Embryonic facial prominence (tissue), 1 donor: ENCODE data around the gene INSYN2B.
"Not testable (repeated sequence)": the region's sequence is repeated elsewhere in the genome, so short reads cannot be mapped to it uniquely, and the experiment has no call there.

Experiments used
- DNase-seq: peaks from one replicate; pipeline ENCODE4 v3.0.0-alpha.2; 2016; ENCODE audit errors: extremely low spot score

The INSYN2B gene

DNA sequence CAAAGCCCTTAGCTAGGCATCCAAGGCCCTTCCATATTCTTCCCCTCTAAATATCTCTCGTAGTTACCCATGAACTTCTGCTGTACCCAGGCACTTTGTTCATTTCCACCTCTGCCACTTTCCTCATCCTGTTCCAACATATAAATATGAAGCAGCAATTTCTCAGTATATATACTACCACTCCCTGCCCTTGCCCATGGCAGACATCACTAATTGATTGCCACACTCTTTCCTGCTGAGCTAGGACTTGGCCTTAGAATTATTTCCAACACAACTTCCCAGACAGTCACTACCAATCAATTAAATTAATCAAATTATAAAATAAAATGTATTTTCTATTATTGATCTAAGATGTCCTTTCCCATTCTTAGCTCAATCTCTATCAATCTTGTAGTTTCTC lies 8.5 kb downstream of the INSYN2B start:
- no peak for DNase-seq

DNA sequence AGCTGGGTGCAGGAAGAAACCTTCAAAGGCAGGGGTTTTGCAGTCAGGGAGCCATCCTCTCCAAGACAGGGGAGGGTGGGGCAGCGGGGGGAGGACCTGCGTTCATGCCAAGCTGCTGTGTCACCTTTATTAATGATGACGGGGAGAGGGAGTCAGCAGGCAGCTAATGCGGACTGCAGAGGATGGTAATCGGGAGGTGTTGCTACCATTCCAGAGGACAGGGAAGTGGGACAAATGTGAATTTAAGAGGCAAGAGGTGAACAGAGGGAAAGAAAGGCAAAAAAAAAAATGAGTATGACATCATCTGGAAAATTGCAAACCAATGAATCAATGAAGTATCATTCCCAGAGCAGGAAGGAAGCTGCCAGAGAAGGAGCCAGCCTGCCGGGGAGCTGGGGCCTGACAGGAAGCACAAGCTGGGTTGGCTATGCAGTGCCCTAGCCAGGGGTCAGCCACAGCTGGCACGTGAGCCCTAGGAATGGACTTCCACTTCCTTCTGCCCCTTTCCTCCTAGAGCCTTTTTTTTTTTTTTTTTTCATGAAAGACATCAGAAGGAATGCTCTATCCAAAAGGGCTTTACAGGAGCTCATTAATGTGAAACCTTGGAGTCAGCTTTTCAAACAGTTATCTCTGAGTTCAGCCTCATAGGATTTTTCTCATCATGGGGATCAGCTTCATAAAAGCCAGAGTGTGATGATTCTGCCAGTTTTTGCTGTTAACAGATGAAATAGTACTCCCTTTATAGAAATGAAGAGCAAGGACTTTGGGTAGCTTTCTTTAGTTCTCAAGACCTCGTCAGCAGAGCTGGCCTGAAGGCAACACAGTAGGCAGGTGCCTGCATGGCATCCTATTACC lies 9.2 kb downstream of the INSYN2B start:
- no peak for DNase-seq

DNA sequence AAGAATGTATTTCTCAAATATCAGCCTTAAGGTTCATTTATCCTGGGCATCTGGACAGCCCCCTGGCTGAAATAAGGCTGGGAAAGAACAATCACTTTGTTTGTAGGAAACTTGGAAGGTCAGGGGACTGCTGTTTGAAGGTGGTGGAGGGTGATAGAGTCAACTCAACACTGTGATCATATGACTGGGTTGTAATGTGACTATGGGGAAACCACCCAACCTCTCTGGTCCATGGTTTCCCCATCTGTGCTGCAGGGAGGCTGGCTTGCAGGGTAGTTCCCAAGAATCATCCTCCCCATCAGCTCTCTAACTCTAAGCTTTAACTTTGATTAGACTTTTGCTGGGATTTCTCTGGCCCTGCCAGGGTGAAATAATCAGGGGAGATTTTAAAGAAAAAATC lies 10.0 kb downstream of the INSYN2B start:
- DNase-seq: no peak

DNA sequence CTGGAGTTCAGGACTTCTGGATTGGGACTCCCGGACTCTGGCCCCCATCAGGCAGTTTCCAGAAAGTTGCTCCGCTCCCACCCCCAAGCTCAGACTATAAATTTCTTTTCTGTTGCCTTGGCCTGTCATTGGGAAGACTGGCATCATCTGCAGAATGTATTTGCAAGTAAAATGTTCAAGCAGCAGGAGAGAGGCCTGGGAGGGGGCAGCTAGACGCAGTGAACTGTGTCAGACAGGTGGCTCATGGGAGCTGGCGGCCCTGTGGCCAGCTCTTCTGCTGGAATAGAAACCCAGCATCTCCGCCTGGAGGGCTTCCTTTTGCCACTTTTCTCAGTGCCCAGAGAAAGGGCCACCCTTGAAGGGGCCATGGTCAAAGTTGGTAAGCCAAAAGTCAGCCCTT lies 16.0 kb downstream of the INSYN2B start:
- no peak for DNase-seq

DNA sequence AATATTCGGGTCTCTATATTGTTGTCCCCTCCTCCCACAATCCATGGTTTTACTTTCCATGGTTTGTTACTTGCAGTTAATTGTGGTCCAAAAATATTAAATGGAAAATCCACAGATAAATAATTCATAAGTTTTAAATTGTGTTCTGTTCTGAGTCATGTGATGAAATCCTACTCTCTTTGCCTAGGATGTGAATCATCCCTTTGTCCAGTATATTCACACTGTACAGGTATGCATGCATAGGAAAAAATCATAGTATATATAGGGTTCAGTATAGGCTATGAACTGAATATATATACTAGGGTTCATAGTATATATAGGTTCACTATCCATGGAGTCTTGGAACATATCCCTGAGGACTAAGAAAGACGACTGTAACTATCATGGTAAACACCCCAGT lies 19.6 kb downstream of the INSYN2B start:
- no peak for DNase-seq

DNA sequence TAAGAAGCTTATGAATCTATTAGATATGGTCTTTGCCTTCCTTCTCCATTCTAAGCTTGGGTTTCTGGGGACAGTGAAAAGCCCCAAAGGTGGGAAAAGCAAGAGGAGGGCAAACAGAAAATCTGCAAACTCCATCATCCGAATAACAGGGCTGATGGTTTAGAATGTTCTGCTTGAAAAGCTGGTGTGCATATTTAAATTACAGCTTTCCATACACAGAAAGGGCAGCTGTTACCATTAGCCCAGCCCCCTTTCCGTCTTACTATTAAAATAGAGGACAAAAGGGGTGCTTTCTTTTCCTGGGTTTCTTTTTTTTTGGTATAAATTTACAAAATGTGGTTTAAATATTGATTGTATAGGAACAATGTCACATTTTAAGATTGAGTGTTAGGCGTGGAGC lies 22.0 kb downstream of the INSYN2B start:
- no peak for DNase-seq

DNA sequence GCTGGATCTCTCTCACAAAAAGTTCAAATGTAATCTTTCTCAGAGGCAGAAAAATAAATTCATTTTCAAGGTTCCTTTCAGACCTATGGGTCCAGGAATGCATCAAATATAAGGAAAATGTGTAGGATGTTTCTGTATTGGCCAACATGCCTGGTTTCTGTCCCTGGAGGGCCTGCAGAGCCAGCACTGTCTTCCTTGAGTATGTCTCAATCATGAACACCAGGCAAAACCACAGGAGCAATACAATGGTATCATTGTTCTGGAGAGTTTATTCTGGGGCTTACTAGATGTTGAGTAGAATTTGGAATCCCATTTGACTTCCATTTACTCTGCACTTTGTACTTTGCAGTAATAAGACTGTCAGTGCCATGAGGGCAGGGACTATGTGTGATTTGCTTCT lies 23.5 kb downstream of the INSYN2B start:
- DNase-seq: no peak

DNA sequence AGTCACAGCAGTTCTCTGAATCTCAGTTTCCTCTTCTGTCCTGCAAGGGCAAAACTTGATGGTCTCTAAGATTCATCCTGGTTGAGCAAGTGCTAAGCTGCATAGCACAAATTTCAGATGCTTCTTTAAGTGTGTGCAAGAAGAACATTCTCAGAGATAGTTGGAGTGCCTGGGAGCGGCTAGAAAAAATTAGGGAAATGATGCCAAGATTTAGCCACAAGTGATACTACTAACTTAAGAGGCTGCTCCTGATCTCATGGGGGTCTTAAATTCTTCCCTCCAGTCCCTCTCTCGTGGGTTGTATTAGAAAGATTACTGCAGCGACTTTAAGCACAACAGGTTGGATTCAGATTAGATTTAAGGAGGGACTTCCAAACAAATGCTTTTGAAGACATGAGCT lies 24.2 kb downstream of the INSYN2B start:
- no peak for DNase-seq

DNA sequence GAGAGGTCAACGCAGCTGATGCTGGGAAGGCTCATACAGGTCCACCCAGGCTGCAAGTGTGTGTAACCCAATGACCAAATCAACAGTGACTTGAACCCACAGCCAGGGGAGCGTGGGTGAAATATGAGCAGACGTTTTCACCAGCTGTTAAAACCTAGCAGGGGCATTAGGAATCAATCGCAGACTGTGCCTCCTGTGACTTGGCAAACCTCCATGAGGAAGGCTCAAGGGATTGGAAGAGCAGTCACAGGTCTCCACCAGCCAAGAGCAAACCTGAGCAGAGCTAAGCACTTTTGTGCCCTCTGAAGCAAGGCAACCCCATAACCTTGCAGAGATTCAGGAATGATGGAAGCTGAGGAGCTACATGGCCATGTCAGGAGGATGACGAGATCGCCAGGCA lies 25.5 kb downstream of the INSYN2B start:
- no peak for DNase-seq

DNA sequence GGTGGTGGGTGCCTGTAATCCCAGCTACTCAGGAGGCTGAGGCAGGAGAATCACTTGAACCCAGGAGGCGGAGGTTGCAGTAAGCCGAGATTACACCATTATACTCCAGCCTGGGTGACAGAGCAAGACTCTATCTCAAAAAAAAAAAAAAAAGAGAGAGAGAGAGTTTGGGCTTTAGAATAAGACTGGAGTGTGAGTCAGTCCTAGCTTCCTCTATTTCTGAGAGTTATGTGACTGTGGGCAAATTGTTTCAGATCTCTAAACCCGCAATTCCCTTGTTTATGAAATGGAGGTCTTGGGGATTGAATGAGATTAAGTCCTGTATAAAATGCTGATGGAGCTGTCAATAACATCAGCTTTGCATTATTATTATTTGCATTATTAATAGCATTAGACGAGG lies 27.1 kb downstream of the INSYN2B start:
- not testable (repeated sequence) for DNase-seq

DNA sequence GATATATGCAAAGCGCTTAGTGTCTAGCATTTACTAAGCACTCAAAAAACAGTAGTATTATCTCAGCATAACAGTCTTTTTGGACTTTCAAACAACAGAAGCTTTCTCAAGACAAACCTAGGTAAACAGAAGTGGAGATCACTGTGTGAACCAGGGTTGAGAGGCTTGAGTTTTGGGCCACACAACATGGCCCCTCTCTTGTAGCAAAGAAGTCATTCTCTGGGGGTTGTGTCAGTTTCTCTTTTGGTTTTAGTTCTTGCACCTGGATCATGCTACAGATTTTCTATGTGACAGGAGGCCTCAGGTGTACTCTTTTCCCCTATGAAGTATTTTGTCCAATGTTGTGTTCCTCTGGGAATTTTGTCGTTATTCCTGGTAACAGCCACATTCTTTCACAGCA lies 30.0 kb downstream of the INSYN2B start:
- DNase-seq: no peak

DNA sequence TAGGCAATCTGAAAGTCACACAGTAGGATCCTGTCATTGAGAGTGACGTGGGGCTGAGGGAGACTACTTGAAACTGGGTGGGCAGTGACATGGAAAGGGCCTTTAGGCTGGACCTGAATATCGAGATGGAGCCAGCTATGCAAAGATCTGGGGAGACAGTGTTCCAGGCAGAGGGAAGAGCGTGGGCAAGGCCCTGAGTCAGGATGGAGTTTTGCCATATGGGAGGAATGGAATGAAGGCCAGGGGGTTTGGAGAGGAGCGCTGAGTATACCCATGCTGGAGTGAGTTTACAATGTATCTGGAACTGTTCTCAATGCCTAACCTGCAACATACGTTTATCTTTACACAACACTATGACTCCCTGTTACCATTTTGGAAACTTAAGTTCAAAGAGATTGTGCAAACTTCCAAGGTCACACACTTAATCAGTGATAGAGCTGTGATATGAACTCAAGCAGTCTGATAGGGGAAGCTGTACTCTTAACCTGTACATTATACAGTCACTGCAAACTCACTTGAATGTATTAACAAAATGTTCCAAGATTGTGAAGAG lies 33.5 kb downstream of the INSYN2B start:
- no peak for DNase-seq

DNA sequence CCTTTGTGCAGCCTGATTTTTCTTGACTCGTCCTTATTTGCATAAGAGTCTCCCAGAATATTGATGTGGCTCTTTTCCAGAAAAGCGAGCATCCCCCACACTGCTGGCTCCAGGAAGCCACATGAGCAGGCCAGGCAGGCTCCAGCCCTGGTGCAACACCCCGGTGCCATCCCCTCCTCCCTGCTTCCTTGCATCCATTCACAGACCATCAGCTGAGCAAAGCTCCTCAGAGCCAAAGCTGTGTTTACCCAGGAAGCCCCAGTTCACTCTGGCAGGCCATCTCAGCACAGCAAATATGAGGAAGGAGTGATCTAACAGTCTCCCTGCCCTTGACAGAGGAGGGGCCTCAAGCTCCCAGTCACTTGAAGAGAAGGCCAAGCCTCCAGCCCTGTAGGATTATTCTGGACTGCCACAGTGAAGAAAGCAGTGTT lies 34.4 kb downstream of the INSYN2B start:
- DNase-seq: no peak

DNA sequence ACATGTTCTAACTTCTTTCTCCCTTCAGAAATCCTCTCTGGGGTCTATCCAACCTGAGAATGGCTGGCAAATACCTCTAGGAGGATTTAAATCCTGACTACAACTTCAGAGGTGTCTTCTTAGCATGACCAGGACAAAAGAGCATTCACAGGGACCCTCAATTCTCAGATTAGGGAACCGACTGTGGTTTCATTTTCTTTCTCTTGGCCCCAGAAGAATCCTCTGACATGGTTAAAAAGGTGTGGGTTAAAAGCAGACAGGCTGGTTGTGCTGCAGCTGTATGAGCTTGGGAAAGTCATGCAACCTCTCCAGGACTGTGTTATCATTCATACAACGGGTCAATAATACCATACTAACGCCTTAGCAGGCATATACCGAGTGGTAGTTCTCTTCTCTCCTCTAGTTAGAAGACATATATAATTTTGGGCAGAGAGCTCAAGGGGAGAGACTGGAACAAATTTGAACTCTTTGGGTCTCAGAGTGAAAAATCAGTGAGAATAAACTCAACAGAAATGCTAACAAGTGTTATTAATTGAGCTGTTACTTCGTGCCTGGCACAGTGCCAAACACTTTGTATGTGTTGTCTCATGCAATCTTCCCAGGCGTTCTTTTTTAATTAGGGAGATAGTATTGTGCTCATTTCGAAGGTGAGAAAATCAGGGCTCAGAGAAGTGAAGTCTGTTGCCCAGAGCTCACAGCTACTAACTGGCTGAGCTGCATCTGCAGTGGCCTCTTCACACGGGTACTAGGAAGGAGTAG lies 35.2 kb downstream of the INSYN2B start:
- DNase-seq: no peak

DNA sequence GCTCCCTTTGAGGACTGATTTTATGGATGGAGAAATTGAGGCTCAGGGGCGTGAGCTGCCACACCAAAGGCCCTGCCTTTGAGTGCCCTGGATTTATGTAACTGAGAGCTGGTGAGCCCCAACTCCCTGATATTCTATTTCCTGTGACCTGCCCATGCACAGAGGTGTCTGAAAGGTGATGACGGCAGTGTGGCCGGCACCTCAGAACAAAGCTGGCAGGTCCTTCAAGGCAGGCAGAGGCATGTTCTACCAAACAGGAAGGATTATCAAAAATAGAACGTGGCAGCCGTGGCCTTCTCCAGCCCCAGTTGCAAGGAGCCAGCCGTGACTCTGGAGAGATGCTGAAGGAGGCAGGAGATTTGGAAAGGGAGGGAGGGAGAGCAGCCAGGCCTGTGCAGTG lies 36.2 kb downstream of the INSYN2B start:
- no peak for DNase-seq

DNA sequence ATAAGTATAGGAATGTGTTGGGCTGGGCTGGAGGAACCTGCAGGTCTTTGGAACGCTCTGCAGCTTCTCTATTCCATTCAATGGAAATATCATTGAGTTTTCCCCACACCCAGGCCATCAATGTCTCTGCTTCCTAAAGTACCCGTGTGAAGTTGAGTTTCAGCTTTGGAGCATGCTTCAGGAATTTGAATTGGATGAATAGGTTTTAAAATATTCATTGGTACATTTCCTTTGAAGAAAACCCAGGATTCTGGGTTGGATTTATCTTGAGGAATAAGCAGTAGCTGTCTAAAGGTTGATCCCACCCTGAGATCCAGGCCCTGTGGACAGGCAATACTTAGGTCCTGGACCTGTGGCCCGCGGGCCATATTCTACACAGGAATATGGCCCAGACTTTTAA lies 37.3 kb downstream of the INSYN2B start:
- DNase-seq: no peak

DNA sequence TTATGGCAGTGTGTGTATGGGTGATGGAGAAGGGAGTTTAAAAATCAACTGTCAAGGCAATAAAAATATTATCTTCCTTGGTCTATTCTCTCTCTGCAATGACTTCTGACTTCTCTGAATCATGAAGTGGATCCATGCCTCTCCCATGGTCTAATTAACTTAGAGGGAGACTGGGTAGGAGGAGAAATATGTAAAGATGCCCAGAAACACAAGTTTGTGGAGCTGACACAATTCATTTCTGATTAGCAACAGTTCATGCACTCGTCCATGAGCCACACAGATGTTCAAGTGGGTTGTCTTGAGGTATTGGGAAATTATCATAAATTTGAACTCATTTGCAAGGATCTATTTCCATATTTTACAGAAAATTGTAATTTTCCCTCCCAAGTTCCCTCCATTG lies 38.1 kb downstream of the INSYN2B start:
- DNase-seq: no peak

DNA sequence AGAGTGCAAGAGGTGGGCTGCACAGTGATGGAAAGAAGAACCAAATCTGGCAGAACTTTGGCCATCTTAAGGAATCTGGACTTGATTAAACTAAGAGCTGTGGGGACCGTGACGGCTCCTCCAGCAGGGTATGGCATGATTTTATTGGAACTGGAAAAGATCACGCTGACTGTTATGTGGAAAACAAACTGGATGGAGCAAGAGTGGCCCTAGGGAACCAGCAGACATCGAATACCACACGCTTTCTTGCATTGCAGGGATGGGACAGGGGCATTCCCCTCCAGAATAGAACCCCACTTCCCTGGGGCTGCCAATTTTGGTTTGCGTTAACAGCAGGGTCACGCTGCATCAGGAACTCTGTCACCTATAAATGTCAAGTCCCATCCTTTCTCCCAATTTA lies 38.8 kb downstream of the INSYN2B start:
- DNase-seq: no peak

DNA sequence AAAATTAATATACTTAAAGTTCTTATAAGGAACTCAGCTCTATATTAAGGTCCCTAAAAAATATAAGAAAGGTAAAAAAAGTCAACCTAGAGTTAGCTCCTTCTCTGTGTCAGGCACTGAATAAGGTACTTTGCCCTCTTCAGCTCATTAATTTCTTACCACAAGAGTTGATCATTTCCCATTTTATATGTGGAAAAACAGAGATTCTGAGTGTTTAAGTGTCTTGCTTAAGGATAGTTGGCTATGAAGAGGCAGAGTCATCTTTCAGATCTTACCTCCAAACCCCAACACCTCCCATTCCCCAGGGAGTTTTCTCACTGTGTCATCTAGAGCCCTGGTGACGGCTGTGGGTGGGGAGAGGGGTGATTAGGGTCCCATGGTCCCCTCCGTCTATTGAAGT lies 40.6 kb downstream of the INSYN2B start:
- DNase-seq: no peak

DNA sequence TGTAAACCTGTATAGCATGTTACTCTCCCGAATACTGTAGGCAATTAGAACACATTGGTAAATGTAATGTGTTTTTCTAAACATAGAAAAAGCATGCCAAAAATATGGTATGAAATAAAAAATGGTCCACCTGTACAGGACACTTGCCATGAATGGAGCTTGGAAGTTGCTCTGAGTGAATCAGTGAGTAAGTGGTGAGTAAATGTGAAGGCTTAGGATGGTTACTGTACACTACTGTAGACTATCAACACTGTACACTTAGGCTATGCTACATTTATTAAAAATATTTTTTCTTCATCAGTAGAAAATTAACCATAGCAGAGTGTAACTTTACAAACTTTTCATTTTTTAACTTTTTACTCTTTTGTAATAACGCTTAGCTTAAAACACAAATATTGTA lies 41.9 kb downstream of the INSYN2B start:
- no peak for DNase-seq

DNA sequence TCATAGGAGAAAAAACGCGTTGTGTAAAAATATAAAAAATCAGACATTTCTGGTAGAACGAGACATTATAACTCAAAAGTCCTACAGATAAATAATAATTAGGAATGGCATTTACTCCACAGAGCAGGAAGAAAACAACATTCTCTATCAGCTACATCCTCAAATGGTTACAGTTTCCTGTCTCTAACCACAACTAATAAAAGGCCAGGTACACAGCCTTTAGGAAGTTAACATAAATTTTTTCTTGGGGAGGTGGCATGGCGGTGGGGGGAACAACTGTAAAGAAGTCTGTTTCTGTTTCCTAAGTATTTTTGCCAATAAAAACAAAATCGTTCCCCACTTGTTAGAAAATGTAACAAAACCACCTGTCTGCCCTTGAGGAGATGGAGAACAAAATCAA lies 44.5 kb downstream of the INSYN2B start:
- DNase-seq: no peak

DNA sequence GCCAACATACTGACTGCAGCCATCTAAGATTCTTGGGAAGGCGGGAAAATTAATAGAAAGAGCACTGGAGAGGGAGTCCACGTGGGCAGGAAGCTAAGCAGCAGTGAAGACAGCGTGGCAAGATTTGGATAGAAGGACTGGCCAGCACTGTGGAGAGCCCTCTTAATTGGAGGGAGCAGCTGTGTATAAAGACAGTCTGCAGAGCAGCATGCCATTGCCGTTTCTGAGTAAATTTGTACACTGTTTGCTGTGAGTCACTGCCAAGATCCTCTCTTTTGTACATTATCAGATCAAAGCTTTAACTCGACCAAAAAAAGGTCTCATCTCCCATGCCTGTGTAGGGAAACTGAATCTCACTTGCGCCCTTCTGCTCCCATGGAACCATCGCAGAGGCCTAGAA lies 45.3 kb downstream of the INSYN2B start:
- no peak for DNase-seq

DNA sequence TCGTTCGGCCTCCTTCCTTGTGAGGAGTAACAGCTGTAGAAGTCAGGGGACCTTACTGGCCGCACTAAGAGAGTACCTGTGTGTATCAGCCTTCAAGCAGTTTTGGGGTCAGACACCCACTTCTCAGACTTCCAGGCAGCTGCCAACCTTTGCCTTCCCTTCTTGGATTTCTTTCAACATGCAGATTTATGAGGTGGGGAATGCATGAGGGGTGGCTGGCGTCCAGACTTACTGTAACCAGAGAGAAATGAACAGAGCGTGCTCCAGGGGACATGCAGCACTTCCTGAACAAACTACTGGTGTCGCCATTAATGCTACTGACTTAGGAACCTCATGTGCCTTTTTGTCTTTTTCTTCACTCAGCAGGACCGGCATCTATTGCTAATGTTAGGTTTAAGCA lies 46.7 kb downstream of the INSYN2B start:
- no peak for DNase-seq
